Mucosa of rectum (tissue), 2 donors: ENCODE results near the gene SENP3.

Experiments used
- H3K27ac ChIP-seq, 2 donors: one replicate each; pipeline ENCODE4 v1.7.0; 2013; ENCODE audit warnings: inconsistent platforms in 2 of 2, low read depth in 2 of 2, low read length in 2 of 2
- H3K27me3 ChIP-seq, 2 donors: one replicate each; pipeline ENCODE4 v1.7.0; 2013; ENCODE audit warnings: low read length in 2 of 2; ENCODE audit not compliant: control insufficient read depth in 2 of 2, insufficient read depth in 2 of 2
- H3K36me3 ChIP-seq, 2 donors: one replicate each; pipeline ENCODE4 v1.7.0; 2013; ENCODE audit warnings: low read length in 2 of 2; ENCODE audit not compliant: control insufficient read depth in 2 of 2, insufficient read depth in 2 of 2
- H3K4me1 ChIP-seq, 2 donors: one replicate each; pipeline ENCODE4 v1.7.0; 2013; ENCODE audit warnings: low read length in 2 of 2, mild to moderate bottlenecking in 1 of 2; ENCODE audit not compliant: control insufficient read depth in 2 of 2, insufficient read depth in 2 of 2
- H3K4me3 ChIP-seq, 2 donors: one replicate each; pipeline ENCODE4 v1.7.0; 2013; ENCODE audit warnings: low read length in 2 of 2
- H3K9ac ChIP-seq, 2 donors: one replicate each; pipeline ENCODE4 v1.7.0; 2013; ENCODE audit warnings: low read length in 2 of 2, low read depth in 1 of 2, mild to moderate bottlenecking in 1 of 2
- H3K9me3 ChIP-seq, 2 donors: one replicate each; pipeline ENCODE4 v1.7.0; 2013; ENCODE audit warnings: low read length in 2 of 2; ENCODE audit not compliant: control insufficient read depth in 2 of 2
- donor health status: healthy.
- donor health status: Normal muscosa, but diverticular disease.

Gene SENP3

DNA sequence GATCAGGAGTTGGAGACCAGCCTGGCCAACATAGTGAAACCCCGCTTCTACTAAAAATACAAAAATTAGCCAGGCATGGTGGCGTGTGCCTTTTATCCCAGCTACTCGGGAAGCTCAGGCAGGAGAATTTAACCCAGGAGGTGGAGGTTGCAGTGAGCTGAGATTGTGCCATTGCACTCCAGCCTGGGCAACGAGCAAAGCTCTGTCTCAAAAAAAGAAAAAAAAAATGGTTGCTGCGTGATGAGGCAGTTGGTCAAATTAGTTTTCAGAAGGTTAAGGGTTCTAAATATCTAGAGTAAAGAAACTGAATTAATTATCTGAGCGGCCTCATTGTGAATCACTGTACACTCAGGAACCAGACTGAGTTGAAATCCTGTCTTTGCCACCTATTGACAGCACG is 14.2 kb downstream of the SENP3 start:
- Histone ChIP-seq H3K9ac (no peak overlapping the region), H3K4me1 (peaks cover 41 to 51% of the 10 kb centered on the region in 2 donors), H3K9me3 (no peaks in the 10 kb centered on the region), H3K27ac (no peak overlapping the region), H3K36me3 (peaks cover 52 to 54% of the 10 kb centered on the region in 2 donors), H3K27me3 (no peaks in the 10 kb centered on the region), H3K4me3 (no peak overlapping the region)

DNA sequence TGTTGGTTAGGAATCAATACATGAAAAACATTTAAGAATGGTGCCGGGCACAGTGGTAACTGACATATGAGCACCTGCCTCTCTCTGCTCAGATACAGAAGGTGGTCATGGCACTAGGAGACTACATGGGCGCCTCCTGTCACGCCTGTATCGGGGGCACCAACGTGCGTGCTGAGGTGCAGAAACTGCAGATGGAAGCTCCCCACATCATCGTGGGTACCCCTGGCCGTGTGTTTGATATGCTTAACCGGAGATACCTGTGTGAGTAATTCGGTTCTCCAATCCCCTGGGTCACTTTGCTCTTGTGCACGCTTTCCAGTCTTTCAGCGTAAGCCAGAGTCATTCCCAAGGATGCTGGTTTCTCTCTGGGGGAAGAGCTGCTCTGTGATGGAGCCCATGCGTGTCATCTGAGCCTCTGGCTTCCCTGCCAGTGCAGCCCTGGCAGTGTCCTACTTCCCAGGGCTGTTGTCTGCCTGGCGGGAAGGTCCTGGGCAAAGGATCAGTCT is 14.8 kb downstream of the SENP3 start:
- H3K27ac ChIP-seq, result no peak overlapping the region
- peaks cover 41 to 51% of the 10 kb centered on the region in 2 donors for H3K4me1 ChIP-seq
- no peaks in the 10 kb centered on the region for H3K9me3 ChIP-seq
- H3K36me3 ChIP-seq, result peaks cover 50% of the 10 kb centered on the region in 2 donors
- H3K9ac ChIP-seq, result no peak overlapping the region
- no peak overlapping the region for H3K4me3 ChIP-seq
- no peaks in the 10 kb centered on the region for H3K27me3 ChIP-seq

DNA sequence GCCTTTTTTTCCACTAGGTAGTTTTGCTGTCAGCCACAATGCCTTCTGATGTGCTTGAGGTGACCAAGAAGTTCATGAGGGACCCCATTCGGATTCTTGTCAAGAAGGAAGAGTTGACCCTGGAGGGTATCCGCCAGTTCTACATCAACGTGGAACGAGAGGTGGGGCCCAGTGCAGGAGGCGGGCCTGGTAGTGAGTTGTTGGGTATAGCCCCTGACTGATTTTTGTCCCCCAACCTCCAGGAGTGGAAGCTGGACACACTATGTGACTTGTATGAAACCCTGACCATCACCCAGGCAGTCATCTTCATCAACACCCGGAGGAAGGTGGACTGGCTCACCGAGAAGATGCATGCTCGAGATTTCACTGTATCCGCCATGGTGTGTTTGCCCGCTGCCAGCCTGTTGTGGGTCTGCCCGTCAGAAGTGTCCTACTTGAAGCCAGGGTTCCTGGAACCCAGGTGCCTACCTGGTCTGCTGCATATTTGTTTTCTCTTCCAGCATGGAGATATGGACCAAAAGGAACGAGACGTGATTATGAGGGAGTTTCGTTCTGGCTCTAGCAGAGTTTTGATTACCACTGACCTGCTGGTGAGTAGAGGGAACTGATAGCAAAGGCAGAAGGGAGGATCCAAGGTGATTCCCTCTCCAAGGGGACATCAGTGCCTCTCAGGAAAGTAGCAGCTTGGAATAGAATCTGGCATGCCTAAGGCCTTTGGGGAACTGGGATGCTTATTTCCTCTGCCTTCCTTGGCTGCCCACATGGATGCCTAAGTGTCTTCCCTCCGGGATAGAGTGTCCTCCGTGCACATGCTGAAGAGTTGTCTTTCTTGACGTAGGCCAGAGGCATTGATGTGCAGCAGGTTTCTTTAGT is 15.8 kb downstream of the SENP3 start:
- no peaks in the 10 kb centered on the region for H3K9me3 ChIP-seq
- H3K27ac ChIP-seq, result no peak overlapping the region
- H3K4me3 ChIP-seq, result no peak overlapping the region
- no peak overlapping the region for H3K9ac ChIP-seq
- H3K27me3 ChIP-seq, result no peaks in the 10 kb centered on the region
- H3K4me1 ChIP-seq, result peaks cover 40 to 53% of the 10 kb centered on the region in 2 donors
- H3K36me3 ChIP-seq, result peaks cover 50% of the 10 kb centered on the region in 2 donors

DNA sequence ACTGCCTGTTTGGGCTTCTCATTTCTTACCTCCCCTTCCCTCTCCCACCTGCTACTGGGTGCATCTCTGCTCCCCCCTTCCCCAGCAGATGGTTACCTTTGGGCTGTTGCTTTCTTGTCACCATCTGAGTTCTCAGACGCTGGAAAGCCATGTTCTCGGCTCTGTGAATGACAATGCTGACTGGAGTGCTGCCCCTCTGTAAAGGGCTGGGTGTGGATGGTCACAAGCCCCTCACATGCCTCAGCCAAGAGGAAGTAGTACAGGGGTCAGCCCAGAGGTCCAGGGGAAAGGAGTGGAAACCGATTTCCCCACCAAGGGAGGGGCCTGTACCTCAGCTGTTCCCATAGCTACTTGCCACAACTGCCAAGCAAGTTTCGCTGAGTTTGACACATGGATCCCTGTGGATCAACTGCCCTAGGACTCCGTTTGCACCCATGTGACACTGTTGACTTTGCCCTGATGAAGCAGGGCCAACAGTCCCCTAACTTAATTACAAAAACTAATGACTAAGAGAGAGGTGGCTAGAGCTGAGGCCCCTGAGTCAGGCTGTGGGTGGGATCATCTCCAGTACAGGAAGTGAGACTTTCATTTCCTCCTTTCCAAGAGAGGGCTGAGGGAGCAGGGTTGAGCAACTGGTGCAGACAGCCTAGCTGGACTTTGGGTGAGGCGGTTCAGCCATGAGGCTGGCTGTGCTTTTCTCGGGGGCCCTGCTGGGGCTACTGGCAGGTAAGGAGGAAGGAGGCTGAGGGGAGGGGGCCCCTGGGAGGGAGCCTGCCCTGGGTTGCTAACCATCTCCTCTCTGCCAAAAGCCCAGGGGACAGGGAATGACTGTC is 17.5 kb downstream of the SENP3 start, which contains the start of gene CD68:
CD68 (plus strand) TSS at position 638 of the 833 bp plus-strand sequence; CDS start at position 678, 40 bp downstream.
- H3K27ac ChIP-seq, result peak within 1 kb of the TSS; percentile 93 to 94
- peak within 1 kb of the TSS; percentile 74 to 77 for H3K9ac ChIP-seq
- H3K4me3 ChIP-seq, result peak within 1 kb of the TSS; percentile 55 to 72
- H3K4me1 ChIP-seq, result peaks cover 45 to 58% of the 10 kb centered on the region in 2 donors
- no peaks in the 10 kb centered on the region for H3K9me3 ChIP-seq
- H3K27me3 ChIP-seq, result no peaks in the 10 kb centered on the region
- peaks cover 47 to 50% of the 10 kb centered on the region in 2 donors for H3K36me3 ChIP-seq

DNA sequence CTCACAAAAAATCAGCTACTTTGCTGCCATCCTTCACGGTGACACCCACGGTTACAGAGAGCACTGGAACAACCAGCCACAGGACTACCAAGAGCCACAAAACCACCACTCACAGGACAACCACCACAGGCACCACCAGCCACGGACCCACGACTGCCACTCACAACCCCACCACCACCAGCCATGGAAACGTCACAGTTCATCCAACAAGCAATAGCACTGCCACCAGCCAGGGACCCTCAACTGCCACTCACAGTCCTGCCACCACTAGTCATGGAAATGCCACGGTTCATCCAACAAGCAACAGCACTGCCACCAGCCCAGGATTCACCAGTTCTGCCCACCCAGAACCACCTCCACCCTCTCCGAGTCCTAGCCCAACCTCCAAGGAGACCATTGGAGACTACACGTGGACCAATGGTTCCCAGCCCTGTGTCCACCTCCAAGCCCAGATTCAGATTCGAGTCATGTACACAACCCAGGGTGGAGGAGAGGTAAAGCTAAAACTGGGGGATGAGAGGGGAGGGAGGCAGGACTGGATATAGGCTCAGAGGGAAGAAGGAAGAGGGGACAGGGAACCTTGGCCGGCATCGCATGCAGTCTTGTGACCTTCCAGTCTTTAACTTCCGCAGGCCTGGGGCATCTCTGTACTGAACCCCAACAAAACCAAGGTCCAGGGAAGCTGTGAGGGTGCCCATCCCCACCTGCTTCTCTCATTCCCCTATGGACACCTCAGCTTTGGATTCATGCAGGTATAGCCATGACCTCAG is 18.3 kb downstream of the SENP3 start:
- Histone ChIP-seq H3K27ac (peak overlapping the region; percentile 93 to 94), H3K4me1 (peaks cover 41 to 50% of the 10 kb centered on the region in 2 donors), H3K27me3 (no peaks in the 10 kb centered on the region), H3K9me3 (no peaks in the 10 kb centered on the region), H3K36me3 (peaks cover 38 to 42% of the 10 kb centered on the region in 2 donors), H3K4me3 (peak overlapping the region; percentile 55 to 72), H3K9ac (peak overlapping the region; percentile 74 to 77)

DNA sequence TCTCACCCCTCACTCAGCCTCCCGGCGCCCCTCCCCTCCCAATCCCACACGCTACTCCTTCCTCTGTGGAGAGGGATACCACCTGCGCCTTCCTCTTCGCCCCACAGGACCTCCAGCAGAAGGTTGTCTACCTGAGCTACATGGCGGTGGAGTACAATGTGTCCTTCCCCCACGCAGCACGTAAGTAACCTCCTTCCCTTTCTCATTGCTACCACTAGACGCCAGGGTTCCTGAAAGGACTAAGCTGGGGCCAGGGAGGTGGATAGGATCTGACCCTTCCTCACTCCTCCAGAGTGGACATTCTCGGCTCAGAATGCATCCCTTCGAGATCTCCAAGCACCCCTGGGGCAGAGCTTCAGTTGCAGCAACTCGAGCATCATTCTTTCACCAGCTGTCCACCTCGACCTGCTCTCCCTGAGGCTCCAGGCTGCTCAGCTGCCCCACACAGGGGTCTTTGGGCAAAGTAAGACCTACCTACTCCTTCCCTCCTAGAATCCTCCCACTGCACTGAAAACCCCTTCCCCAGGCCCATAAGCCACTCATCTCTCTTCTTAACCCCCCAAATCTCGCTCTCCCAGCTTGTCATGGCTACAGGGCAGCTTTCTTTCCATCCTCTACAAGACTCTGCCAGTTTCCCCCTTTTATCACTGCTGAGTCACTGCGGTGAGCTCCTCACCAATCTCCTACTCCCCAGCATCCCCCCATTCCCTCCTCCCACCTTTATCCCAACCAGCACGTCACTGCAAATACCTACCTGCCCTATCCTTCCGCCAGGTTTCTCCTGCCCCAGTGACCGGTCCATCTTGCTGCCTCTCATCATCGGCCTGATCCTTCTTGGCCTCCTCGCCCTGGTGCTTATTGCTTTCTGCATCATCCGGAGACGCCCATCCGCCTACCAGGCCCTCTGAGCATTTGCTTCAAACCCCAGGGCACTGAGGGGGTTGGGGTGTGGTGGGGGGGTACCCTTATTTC is 19.2 kb downstream of the SENP3 start:
- Histone ChIP-seq H3K9me3 (no peaks in the 10 kb centered on the region), H3K9ac (peak overlapping the region in 1 of 2 donors; percentile 77), H3K36me3 (peaks cover 31 to 33% of the 10 kb centered on the region in 2 donors), H3K4me1 (peaks cover 34 to 44% of the 10 kb centered on the region in 2 donors), H3K27me3 (no peaks in the 10 kb centered on the region), H3K4me3 (peak overlapping the region; percentile 55 to 72), H3K27ac (peak overlapping the region; percentile 93 to 94)

DNA sequence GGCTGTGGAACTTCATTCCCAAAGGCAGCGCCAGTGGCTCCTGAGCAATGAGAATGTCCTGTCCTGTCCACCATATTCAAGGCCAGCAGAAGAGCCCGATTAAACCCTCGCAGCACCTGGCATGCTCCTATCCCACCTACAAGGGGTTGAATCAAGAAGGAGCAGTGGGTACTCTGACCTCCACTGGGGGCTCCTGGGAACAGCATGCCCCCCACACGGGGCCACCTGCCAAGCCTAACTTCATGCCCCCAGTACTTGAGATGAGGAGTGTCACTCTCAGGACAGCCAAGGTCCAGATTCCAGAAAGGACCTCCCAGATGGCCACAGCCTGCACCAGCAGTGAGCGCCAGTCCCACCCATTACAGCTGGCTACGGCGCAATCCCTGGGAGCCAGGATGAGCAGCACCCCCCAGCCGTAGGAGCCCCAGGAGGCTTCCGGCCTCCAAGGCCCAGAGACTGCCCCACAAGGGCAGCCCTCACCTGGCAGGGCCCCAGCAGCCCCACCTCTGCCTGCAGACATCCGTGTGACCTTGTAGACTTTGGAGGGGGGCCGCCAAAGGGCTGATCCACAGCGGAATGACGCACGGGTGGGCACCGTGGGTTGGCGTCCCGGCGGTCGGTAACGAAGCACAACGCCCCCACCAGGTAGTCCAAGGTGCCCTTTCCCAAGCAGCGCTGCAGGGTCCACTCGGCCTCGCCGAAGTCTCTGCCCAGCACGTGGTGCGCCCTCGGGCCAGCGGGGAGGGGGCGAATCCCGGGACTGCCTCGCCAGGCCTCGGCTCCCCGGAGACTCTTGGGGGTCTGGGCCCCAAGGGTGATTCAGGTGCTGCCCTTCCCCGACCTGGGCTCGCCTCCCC is 20.9 kb downstream of the SENP3 start:
- Histone ChIP-seq H3K9ac (peak overlapping the region; percentile 52 to 94), H3K36me3 (peaks cover 25% of the 10 kb centered on the region in 2 donors), H3K27me3 (no peaks in the 10 kb centered on the region), H3K4me3 (peak overlapping the region; percentile 89 to 96), H3K27ac (peak overlapping the region; percentile 97 to 99), H3K4me1 (peaks cover 34 to 37% of the 10 kb centered on the region in 2 donors), H3K9me3 (no peaks in the 10 kb centered on the region)

DNA sequence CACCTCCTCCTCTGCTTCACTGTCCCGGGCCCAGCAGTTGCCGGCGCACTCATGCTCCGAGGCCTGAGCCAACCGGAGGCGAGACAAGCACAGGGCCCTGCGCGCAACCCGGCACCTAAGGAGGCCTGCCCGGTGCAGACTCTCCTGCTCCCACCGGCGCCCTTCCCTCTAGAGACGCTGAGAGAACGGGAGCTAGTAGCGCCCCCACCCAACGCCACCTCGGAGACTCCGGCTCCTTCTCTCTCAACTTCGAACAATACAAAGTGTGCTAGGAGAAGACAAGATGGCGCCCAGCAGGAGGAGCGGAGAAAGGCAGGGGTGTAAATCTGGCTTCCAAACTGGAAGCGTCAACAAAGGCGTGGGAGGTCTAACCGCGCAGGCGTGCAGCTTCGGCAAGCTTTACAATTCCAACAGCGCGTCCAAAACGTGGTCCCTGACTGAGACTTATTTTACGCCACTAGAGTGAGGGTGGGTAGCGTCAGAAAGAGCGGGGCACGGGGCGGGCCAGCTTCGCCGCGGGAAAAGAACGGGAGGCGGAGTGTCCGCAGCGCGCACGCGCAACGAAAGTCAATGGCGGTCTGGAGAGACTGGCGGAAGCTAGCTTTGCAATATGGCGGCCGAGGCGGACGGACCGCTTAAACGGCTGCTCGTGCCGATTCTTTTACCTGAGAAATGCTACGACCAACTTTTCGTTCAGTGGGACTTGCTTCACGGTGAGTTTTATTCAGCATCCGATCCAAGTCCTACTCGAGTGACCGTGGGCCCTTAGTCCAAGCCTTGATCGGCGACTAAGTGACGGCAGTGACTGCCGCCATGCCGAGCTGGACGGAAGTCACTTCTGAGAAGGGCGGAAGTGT is 21.8 kb downstream of the SENP3 start, which contains the start of gene MPDU1:
MPDU1 (plus strand) TSS at position 600 of the 857 bp plus-strand sequence; CDS start at position 611, 11 bp downstream.
- H3K9me3 ChIP-seq, result no peaks in the 10 kb centered on the region
- H3K27ac ChIP-seq, result peak within 1 kb of the TSS; percentile 97 to 99
- peaks cover 34 to 40% of the 10 kb centered on the region in 2 donors for H3K4me1 ChIP-seq
- H3K4me3 ChIP-seq, result peak within 1 kb of the TSS; percentile 89 to 96
- peak within 1 kb of the TSS; percentile 94 to 96 for H3K9ac ChIP-seq
- H3K36me3 ChIP-seq, result peaks cover 23% of the 10 kb centered on the region in 2 donors
- H3K27me3 ChIP-seq, result no peaks in the 10 kb centered on the region
